ENCODE measurements around the gene GJD3. TPM values are rescaled to one million over a fixed set of nuclear protein-coding genes. Genes with fewer than 3 reads are reported as not detected.

The GJD3 gene
- total RNA-seq, 4 donors from 2014 or later: not detected

GRCh38 chr17:40362696-40363110 is 1.8 kb downstream of the GJD3 start:
- TF ChIP-seq EP300 (IDR thresholded peaks at IDR 0.05): no peak
- TF ChIP-seq CTCF (IDR thresholded peaks at IDR 0.05): peak in 3 of 5 experiments; percentile 45 to 49 (median 47)
- TF ChIP-seq POLR2A (IDR thresholded peaks at IDR 0.05): no peak
- WGBS, 2 donors: 1 to 20% methylated on average over 1 to 43 of the region's 58 CpGs
- no peak overlapping the region for H3K27ac ChIP-seq
- H3K36me3 ChIP-seq: no peaks in the 10 kb centered on the region
- H3K9me3 ChIP-seq: no peaks in the 10 kb centered on the region
- no peak for DNase-seq (ENCODE audit: low spot score in 2 of 2)
- H3K4me1 ChIP-seq: peaks cover 0 to 38% (median 6%) of the 10 kb centered on the region in 4 donors
- peak overlapping the region; percentile 30 to 60 (median 45) for H3K4me3 ChIP-seq
- H3K27me3 ChIP-seq: peaks cover 0 to 7% of the 10 kb centered on the region in 2 donors

- peaks cover 0 to 44% (median 6%) of the 10 kb centered on the region in 4 donors for H3K4me1 ChIP-seq
- DNase-seq (ENCODE audit: low spot score in 2 of 2): no peak
- no peak overlapping the region for H3K27ac ChIP-seq
- no peaks in the 10 kb centered on the region for H3K9me3 ChIP-seq
- H3K36me3 ChIP-seq: no peaks in the 10 kb centered on the region
- H3K27me3 ChIP-seq: peaks cover 0 to 7% of the 10 kb centered on the region in 2 donors
- TF ChIP-seq CTCF (IDR thresholded peaks at IDR 0.05) (no peak), EP300 (IDR thresholded peaks at IDR 0.05) (no peak), POLR2A (IDR thresholded peaks at IDR 0.05) (no peak)
- H3K4me3 ChIP-seq: peak overlapping the region; percentile 30 to 60 (median 45)
- WGBS, 2 donors: 61 to 64% methylated on average over 12 to 16 of the region's 24 CpGs
These were observed 2.4 kb downstream of the GJD3 start for GRCh38 chr17:40361925-40362695.

GRCh38 chr17:40361063-40361924 is 3.2 kb downstream of the GJD3 start:
- peaks cover 0 to 2% (median 0%) of the 10 kb centered on the region in 3 donors for H3K36me3 ChIP-seq
- no peak overlapping the region for H3K4me3 ChIP-seq
- H3K27me3 ChIP-seq: peaks cover 0 to 7% of the 10 kb centered on the region in 2 donors
- H3K27ac ChIP-seq: no peak overlapping the region
- no peak for DNase-seq (ENCODE audit: low spot score in 2 of 2)
- H3K4me1 ChIP-seq: peaks cover 0 to 52% (median 6%) of the 10 kb centered on the region in 4 donors
- TF ChIP-seq POLR2A (IDR thresholded peaks at IDR 0.05): no peak
- no peak for TF ChIP-seq CTCF (IDR thresholded peaks at IDR 0.05)
- no peak for TF ChIP-seq EP300 (IDR thresholded peaks at IDR 0.05)
- WGBS, 2 donors: 63 to 66% methylated on average over 30 to 32 of the region's 32 CpGs
- no peaks in the 10 kb centered on the region for H3K9me3 ChIP-seq

- TF ChIP-seq EP300 (IDR thresholded peaks at IDR 0.05) (no peak), CTCF (IDR thresholded peaks at IDR 0.05) (no peak), POLR2A (IDR thresholded peaks at IDR 0.05) (no peak)
- H3K27ac ChIP-seq: no peak overlapping the region
- no peak overlapping the region for H3K4me3 ChIP-seq
- H3K27me3 ChIP-seq: peaks cover 0 to 7% of the 10 kb centered on the region in 2 donors
- peaks cover 0 to 14% (median 0%) of the 10 kb centered on the region in 3 donors for H3K36me3 ChIP-seq
- WGBS, 2 donors: 82 to 87% methylated on average over 7 to 8 of the region's 8 CpGs
- no peaks in the 10 kb centered on the region for H3K9me3 ChIP-seq
- H3K4me1 ChIP-seq: peaks cover 0 to 64% (median 13%) of the 10 kb centered on the region in 4 donors
- no peak for DNase-seq (ENCODE audit: low spot score in 2 of 2)
These were observed 4.4 kb downstream of the GJD3 start for GRCh38 chr17:40360091-40360490.

Data from tibial nerve (tissue), 4 donors.